Activated T-helper 1 cell treated with Interleukin-2 at 50 U/mL for 16 hours (primary cell): ENCODE results near the gene COL25A1.
"Not testable (repeated sequence)": the region's sequence is repeated elsewhere in the genome, so short reads cannot be mapped to it uniquely, and the experiment has no call there.

Experiments used
- DNase-seq: peaks from one replicate; pipeline ENCODE4 v3.0.0-alpha.2; 2020; ENCODE audit warnings: low read depth

Gene COL25A1

GRCh38 chr4:108903464-108904221 lies 398.8 kb downstream of the COL25A1 start:
- DNase-seq, result no peak

- DNase-seq, result no peak
Measured at GRCh38 chr4:108902769-108903168, 399.7 kb downstream of the COL25A1 start.

DNA sequence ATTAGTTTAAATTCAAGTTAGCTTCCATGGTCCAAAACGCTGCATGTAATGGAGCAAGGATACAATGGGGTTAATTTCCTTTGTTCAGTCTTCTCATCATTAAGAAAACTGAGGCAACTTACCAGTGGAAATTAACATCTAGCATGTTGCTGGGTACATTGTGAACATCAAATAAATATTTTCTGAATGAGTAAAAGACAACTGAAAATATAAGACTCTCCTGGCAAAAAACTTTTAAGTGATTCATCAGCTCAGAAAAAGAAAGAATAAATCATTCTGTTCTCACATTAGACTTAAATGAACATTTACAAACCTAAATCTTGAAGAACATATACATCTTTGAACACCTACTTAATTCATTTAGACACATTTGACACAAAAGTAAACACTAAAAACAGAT lies 401.2 kb downstream of the COL25A1 start:
- no peak for DNase-seq

DNA sequence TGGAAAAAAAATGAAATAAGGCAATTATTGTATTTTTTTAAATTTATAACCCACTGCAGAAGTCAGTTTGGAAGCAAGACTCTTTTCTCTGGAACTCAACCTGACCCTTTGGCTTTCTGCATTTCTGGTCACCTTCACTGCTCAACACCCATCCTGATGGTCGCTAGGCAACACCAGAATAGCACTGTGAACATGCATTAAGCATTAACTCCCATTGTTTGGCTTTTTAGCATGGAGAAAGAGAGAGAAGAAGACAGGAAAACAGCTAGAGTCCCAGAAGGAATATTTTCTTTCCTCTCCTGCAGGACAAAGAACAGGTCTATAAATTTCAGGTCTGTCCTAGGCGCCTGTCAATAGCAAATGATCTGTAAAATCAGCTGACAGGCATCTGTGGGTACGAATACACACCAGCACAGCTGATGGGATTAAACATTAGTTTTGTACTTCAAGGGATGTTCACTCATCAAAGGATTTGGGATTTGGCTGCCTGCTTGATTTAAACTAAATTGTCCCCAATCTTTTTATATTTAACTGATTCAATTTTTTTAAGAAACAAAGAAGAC lies 402.4 kb downstream of the COL25A1 start:
- DNase-seq, result no peak

DNA sequence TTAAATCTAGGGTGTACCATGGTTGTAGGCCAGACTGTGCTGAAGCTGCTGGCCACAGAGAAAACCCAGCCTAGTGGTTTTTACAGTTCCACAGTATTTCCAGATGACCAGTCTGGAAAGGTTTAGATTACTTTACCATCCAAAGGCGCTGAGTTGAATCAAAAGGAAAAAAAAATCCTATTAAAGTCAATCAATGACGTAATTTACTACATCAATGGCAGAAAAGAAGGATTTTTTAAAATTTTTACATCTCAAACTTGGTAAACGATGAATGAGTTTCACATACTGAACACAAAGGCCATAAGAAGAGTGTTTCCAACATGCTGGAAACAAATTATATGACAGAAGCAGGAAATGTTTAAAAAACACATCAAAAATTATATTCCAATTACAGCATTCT lies 409.0 kb downstream of the COL25A1 start:
- no peak for DNase-seq

GRCh38 chr4:108891896-108892590 lies 410.4 kb downstream of the COL25A1 start:
- no peak for DNase-seq

GRCh38 chr4:108890484-108890881 lies 412.0 kb downstream of the COL25A1 start:
- DNase-seq, result no peak

DNA sequence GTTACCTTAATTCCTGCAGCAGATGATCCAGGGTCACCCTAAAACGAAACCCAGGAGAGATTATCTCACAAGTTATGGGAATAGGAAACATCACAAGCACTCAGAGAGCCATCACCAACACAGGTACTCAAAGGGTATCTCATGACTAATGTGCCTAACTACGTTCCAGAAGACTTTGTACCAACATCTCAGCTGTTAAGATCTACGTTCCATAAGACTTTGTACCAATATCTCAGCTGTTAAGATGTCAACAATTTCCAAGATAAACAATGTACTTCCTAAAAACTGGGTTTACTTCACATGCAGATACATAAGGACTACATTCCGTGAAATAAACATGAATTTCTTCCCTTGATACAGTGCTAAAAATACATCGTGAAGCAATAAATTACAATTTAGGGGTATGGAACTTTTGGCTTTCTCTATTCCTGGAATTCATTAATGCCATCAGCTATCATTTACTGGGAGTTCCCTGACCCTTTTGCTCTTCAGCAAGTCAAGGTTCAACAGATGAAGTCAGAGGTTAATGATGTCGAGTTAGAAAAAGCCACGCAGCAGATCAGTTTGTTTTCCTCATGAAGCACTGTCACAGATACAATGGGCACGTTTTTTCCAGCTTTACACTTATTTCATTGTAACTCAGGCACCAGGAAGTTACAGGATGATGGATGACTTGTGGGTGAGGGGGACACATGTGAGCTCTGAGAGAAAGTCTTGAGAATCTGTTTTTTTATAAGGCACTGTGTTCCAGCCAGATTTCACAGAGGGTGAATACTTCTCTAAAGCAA lies 412.6 kb downstream of the COL25A1 start:
- no peak for DNase-seq

DNA sequence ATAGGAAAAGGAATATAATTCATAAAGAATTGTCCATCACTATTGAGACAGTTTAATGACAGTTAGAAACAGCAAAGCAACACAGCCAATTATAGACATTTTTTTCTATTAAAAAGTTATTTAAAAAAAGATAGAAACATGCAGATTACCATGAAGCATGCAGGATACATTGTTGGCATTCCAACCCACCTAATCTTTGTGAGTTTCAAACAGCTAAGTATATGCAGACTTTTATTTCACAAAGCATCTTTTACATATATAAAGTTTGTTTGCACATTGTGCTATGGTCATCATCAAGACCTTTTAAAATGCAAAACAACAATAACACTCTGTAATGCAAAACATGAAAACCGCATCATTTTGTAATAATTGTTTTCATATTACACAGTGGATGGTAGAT lies 413.7 kb downstream of the COL25A1 start:
- no peak for DNase-seq

- DNase-seq, result no peak
Measured at GRCh38 chr4:108887034-108887433, 415.4 kb downstream of the COL25A1 start.

GRCh38 chr4:108885211-108885610 lies 417.2 kb downstream of the COL25A1 start:
- DNase-seq, result no peak

- DNase-seq, result no peak
Measured at GRCh38 chr4:108884596-108884995, 417.9 kb downstream of the COL25A1 start.

DNA sequence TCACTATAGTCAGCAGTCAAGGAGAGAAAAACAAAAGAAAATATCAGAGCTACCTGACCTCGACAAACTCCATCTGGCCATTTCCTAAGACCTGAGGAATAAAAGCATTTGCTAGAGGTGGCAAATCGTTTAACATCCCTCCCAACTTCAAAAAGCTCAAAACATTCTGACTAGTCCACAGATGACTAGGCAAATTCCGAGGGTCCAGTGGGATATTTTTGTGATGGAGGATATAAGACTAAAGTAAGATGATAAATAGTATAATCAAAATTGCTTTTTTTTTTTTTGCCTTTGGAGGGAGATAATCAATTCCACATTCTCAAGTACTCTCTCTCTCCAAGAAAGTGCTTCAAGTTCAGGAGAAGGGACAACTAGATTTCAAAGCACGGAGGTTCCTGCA lies 420.5 kb downstream of the COL25A1 start:
- no peak for DNase-seq

- no peak for DNase-seq
Measured at GRCh38 chr4:108881190-108881589, 421.3 kb downstream of the COL25A1 start.

DNA sequence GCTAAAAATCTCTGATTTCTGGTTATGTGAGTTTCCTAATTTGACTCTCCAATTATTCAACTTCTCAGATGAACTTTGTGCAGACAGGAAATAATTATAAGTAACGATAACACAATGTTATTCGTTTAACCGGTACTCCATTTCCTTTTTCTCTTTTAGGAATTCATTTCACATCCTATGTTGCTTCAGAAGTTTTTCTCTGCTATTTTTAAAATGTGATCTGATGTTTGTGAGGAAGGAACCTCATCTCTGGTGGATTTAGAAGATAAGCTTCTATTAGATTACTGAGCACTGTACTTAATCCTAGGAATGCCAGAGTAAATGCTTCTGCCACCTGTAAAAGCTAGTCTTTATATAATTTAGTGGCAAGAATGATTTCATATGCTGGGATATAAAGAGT lies 423.7 kb downstream of the COL25A1 start:
- DNase-seq, result no peak

DNA sequence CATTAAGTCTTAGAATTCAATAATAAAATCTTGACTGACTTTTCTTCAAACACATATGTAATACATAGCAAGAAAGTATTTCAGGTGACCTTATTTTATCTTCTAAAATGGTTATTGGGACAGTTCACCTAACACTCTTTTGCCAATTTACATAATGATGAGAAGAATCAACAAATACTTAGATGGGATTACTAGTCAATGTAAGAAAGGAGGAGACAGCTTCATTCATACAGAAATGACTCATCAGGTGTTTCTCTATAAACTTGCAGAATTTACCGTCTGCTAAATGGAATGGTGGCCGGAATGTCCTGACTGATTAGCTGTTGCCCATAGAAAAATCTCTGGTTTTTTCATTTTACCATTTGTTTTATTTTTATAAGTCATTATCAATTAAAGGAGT lies 424.6 kb downstream of the COL25A1 start:
- no peak for DNase-seq

DNA sequence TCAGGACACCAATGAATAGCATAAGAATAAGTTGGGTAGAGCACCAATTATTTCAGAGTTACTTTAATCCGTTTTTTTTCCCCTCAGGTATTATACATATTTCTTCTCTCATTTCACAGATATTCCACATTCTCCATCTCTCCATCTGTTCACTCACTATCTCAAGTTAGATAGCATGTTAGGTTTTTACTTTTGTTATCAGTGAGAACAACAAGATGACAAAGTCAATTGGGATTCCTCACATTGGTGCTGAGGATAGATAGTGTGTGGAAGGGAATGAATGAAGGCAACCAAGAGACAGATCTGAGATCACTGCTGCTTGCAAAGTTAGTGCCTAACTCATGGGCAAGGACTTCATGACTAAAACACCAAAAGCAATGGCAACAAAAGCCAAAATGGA lies 427.7 kb downstream of the COL25A1 start:
- no peak for DNase-seq

DNA sequence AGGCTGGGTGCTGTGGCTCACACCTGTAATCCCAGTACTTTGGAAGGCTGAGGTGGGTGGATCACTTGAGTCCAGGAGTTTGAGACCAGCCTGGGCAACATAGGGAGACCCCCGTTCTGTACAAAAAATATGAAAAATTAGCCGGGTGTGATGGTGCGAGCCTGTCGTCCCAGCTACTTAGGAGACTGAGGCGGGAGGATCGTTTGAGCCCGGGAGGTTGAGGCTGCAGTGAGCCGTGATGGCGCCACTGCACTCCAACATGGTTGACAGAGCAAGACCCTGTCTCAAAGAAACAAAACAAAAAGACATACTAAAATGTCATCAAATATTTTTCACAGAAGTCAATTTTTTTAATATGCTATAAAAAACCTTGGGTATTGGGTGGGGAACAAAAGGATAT lies 432.5 kb downstream of the COL25A1 start:
- not testable (repeated sequence) for DNase-seq

DNA sequence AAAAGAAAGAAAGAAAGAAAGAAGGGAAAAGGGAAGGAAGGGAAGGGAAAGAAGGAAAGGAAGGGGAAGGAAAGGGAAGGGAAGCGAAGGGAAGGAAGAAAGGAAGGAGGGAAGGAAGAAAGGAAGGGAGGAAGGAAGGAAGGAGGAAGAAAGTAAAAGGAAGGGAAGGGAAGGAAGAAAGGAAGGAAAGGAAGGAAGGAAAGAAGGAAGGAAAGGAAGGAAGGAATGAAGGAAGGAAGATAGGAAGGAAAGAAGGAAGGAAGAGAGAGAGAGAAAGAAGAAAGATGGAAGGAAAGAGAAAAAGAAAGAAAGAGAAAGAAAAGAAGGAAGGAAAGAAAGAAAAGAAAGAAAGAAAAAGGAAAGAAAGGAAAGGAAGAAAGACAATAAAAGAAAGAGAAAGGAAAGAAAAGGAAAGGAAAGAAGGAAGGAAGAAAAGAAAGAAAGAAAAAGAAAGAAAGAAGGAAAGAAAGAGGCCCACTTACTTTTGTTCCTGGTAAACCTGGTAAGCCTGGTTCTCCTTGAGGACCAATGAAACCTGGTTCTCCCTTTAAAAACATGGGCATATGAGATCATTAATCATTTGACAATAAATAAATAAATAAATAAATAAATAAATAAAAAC lies 433.7 kb downstream of the COL25A1 start:
- no peak for DNase-seq

DNA sequence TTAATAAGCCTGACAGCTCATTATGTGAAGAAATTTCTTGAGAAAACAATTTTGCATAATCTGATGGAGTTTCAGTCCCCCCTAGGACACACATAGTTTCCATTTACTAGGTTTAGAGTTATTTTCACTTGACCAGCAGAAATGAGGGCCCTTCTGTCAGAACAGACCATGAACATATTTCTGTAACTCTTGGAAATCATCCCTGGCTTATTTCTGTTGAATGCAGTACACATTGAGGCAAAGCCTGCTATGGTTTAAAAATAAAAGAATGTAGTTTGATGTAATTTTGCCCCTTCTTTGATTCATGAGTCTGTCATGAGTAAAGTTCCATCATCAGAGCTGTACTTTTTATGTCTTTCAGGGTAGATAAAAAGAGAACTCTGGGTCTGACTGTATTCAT lies 435.0 kb downstream of the COL25A1 start:
- no peak for DNase-seq

- DNase-seq, result no peak
Measured at GRCh38 chr4:108861334-108861733, 441.1 kb downstream of the COL25A1 start.

DNA sequence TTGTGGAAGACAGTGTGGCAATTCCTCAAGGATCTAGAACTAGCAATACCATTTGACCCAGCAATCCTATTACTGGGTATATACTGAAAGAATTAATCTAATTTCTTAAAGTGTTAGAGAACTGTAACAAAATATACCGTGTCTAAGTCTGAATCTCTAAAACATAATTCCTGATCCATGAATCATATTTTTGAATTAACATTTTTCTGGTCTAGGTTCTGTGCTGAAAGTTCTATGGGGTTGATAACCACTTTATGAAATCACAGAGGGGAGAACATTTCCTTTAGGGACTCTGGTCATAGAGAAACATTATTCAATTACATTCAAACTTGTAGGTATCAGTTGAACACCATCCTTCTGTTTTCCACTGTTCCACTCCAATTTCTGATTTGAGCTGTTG lies 447.7 kb downstream of the COL25A1 start:
- DNase-seq, result no peak
